WTC11 (cell line): ENCODE measurements around the gene GGTLC1. TPM values are rescaled to one million over a fixed set of nuclear protein-coding genes. Genes with fewer than 3 reads are reported as not detected.

Experiments used
- ATAC-seq: fragments of 200-7000 bp; cut with Tn5 transposase; 2 replicates; pipeline ENCODE4 v1.10.0; 2021; ENCODE audit warnings: mild to moderate bottlenecking, moderate library complexity
- CTCF ChIA-PET: fragments of 300-600 bp; sonication (Branson Sonifier 250); formaldehyde crosslinking; loops from one replicate; lab custom pipeline; 2021; ENCODE audit warnings: antibody characterized with exemption; lab: Charles Lee
- POLR2A ChIA-PET: fragments of 350-600 bp; sonication (Branson Sonifier 250); formaldehyde crosslinking; loops from one replicate; lab custom pipeline; 2021; ENCODE audit warnings: antibody characterized with exemption; lab: Charles Lee
- DNase-seq: peaks from one replicate; pipeline ENCODE4 v3.0.0; 2021; ENCODE audit warnings: low spot score
- H3K27ac Mint-ChIP-seq: 2 replicates; pipeline ENCODE4 v1.8.0; 2021; ENCODE audit warnings: mixed read lengths
- H3K27me3 Mint-ChIP-seq: 2 replicates; pipeline ENCODE4 v1.8.0; 2021; ENCODE audit warnings: low read depth, mild to moderate bottlenecking, moderate library complexity, mixed read lengths
- H3K36me3 Mint-ChIP-seq: 2 replicates; pipeline ENCODE4 v1.8.0; 2021; ENCODE audit warnings: mixed read lengths
- H3K4me1 Mint-ChIP-seq: 2 replicates; pipeline ENCODE4 v1.8.0; 2022; ENCODE audit warnings: mixed read lengths
- H3K4me3 Mint-ChIP-seq: 2 replicates; pipeline ENCODE4 v1.8.0; 2021; ENCODE audit warnings: mild to moderate bottlenecking, moderate library complexity, mixed read lengths
- H3K9me3 Mint-ChIP-seq: 2 replicates; pipeline ENCODE4 v1.8.0; 2021; ENCODE audit warnings: mixed read lengths
- CBFB ChIP-seq: sonication (generic); formaldehyde crosslinking; IDR thresholded peaks from 2 replicates; pipeline ENCODE4 v1.8.1; 2022; ENCODE audit warnings: mild to moderate bottlenecking, low read depth, missing genetic modification reagents
- CDX4 ChIP-seq: fragments of 250-450 bp; sonication (Bioruptor Pico); IDR thresholded peaks from 2 replicates; pipeline ENCODE4 v1.9.0; 2021; ENCODE audit warnings: moderate library complexity, mild to moderate bottlenecking, inconsistent platforms, borderline replicate concordance
- FOXP1 ChIP-seq: sonication (generic); formaldehyde crosslinking; IDR thresholded peaks from 2 replicates; pipeline ENCODE4 v1.8.0; 2022; ENCODE audit warnings: missing genetic modification reagents, mild to moderate bottlenecking, moderate library complexity, borderline replicate concordance
- GABPB1 ChIP-seq: sonication (generic); formaldehyde crosslinking; IDR thresholded peaks from 2 replicates; pipeline ENCODE4 v1.8.1; 2023; ENCODE audit warnings: mild to moderate bottlenecking, missing genetic modification reagents
- GTF2I ChIP-seq: fragments of 250-450 bp; sonication (Bioruptor Pico); conservative IDR thresholded peaks from 2 replicates; pipeline ENCODE4 v1.4.0; 2021; ENCODE audit warnings: mild to moderate bottlenecking
- IRF2 ChIP-seq: sonication (generic); formaldehyde crosslinking; IDR thresholded peaks from 2 replicates; pipeline ENCODE4 v1.8.0; 2022; ENCODE audit warnings: low read depth, missing genetic modification reagents, borderline replicate concordance
- MXD4 ChIP-seq: fragments of 250-450 bp; sonication (Bioruptor Pico); IDR thresholded peaks from 2 replicates; pipeline ENCODE4 v1.8.0; 2021; ENCODE audit warnings: mild to moderate bottlenecking, moderate library complexity, borderline replicate concordance
- MYBL2 ChIP-seq: sonication (generic); formaldehyde crosslinking; IDR thresholded peaks from 2 replicates; pipeline ENCODE4 v1.8.1; 2023; ENCODE audit warnings: mild to moderate bottlenecking, moderate library complexity, missing genetic modification reagents
- NR2C2 ChIP-seq: sonication (generic); formaldehyde crosslinking; IDR thresholded peaks from 2 replicates; pipeline ENCODE4 v1.8.0; 2022; ENCODE audit warnings: mild to moderate bottlenecking, missing genetic modification reagents
- PRRX2 ChIP-seq: fragments of 250-450 bp; sonication (Bioruptor Pico); IDR thresholded peaks from 2 replicates; pipeline ENCODE4 v1.8.0; 2021; ENCODE audit warnings: mild to moderate bottlenecking
- SMAD3 ChIP-seq: sonication (generic); formaldehyde crosslinking; IDR thresholded peaks from 2 replicates; pipeline ENCODE4 v1.8.0; 2022; ENCODE audit warnings: missing genetic modification reagents, mild to moderate bottlenecking, borderline replicate concordance
- STAT6 ChIP-seq: sonication (generic); formaldehyde crosslinking; conservative IDR thresholded peaks from 2 replicates; pipeline ENCODE4 v1.8.1; 2023; ENCODE audit warnings: mild to moderate bottlenecking, low read depth, missing genetic modification reagents, moderate library complexity
- TCF7 ChIP-seq: sonication (generic); formaldehyde crosslinking; IDR thresholded peaks from 2 replicates; pipeline ENCODE4 v1.8.0; 2022; ENCODE audit warnings: mild to moderate bottlenecking, low read depth, missing genetic modification reagents, moderate library complexity
- ZNF121 ChIP-seq: sonication (generic); formaldehyde crosslinking; IDR thresholded peaks from 2 replicates; pipeline ENCODE4 v1.8.0; 2023; ENCODE audit warnings: missing genetic modification reagents
- ZNF423 ChIP-seq: fragments of 250-450 bp; sonication (Bioruptor Pico); IDR thresholded peaks from 2 replicates; pipeline ENCODE4 v2.1.2; 2022; ENCODE audit warnings: mild to moderate bottlenecking, moderate library complexity
- total RNA-seq: library from RNA; stranded (reverse); gene quantifications from 3 replicates; pipeline ENCODE4 v1.2.3, GENCODE V29; 2021
- TF ChIP-seq, protein P1 (sequence below): sonication (generic); formaldehyde crosslinking; IDR thresholded peaks from 2 replicates; pipeline ENCODE4 v1.8.0; 2022; ENCODE audit warnings: missing genetic modification reagents
- TF ChIP-seq, protein P2 (sequence below): sonication (generic); formaldehyde crosslinking; IDR thresholded peaks from 2 replicates; pipeline ENCODE4 v1.8.0; 2022; ENCODE audit warnings: mild to moderate bottlenecking, missing genetic modification reagents
- TF ChIP-seq, protein P3 (sequence below): sonication (generic); formaldehyde crosslinking; IDR thresholded peaks from 2 replicates; pipeline ENCODE4 v1.8.0; 2023; ENCODE audit warnings: missing genetic modification reagents
- TF ChIP-seq, protein P4 (sequence below): sonication (generic); formaldehyde crosslinking; IDR thresholded peaks from 2 replicates; pipeline ENCODE4 v1.8.1; 2023; ENCODE audit warnings: mild to moderate bottlenecking, missing genetic modification reagents

The GGTLC1 gene
- total RNA-seq, 1 experiment from 2014 or later: not detected

DNA sequence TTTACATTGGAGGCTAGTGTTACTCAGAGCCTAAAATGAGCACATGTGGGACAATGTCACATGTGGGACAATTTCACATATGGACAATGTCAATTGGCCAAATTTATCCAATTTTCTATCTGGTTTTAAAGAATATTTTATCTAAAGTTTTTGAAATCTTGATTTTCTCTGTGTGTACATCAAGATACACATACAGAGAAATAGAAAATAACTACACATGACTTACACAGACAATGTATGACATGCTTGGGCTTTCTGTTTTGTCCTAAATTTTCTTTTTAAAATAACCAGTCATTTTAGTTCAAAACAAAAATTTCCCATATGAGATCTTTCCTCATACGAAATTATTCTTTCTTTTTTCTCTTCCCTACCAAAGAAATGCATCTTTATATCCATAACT, 24.6 kb downstream of the GGTLC1 start:
- DNase-seq: no peak
- H3K9me3 Mint-ChIP-seq: peaks cover 75% of the 10 kb centered on the region

DNA sequence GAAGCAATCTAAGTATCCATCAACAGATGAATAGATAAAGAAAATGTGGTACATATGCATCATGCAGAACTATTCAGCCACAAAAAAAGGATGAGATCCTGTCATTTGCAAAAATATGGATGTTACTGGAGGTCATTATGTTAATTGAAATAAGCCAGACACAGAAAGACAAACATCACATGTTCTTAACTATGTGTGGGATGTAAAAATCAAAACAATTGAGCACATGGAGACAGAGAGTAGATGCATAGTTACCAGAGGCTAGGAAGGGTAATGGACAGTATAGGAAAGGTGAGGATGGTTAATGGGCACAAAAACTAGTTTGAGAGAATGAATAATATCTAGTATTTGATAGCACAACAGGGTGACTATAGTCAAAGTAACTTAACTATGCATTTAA, 26.3 kb downstream of the GGTLC1 start:
- no peak for ATAC-seq
- TF ChIP-seq CDX4: no peak
- H3K27ac Mint-ChIP-seq: no peak overlapping the region

More for the DNA sequence above, 24.6 kb downstream of the GGTLC1 start:
- no peak for ATAC-seq
- H3K27ac Mint-ChIP-seq: no peak overlapping the region
- ChIA-PET POLR2A (no interaction called here), CTCF (no interaction called here)
- TF ChIP-seq, protein P1, sequence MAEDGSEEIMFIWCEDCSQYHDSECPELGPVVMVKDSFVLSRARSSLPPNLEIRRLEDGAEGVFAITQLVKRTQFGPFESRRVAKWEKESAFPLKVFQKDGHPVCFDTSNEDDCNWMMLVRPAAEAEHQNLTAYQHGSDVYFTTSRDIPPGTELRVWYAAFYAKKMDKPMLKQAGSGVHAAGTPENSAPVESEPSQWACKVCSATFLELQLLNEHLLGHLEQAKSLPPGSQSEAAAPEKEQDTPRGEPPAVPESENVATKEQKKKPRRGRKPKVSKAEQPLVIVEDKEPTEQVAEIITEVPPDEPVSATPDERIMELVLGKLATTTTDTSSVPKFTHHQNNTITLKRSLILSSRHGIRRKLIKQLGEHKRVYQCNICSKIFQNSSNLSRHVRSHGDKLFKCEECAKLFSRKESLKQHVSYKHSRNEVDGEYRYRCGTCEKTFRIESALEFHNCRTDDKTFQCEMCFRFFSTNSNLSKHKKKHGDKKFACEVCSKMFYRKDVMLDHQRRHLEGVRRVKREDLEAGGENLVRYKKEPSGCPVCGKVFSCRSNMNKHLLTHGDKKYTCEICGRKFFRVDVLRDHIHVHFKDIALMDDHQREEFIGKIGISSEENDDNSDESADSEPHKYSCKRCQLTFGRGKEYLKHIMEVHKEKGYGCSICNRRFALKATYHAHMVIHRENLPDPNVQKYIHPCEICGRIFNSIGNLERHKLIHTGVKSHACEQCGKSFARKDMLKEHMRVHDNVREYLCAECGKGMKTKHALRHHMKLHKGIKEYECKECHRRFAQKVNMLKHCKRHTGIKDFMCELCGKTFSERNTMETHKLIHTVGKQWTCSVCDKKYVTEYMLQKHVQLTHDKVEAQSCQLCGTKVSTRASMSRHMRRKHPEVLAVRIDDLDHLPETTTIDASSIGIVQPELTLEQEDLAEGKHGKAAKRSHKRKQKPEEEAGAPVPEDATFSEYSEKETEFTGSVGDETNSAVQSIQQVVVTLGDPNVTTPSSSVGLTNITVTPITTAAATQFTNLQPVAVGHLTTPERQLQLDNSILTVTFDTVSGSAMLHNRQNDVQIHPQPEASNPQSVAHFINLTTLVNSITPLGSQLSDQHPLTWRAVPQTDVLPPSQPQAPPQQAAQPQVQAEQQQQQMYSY: no peak
- TF ChIP-seq CBFB (CRISPR knock-in tag) (no peak), FOXP1 (no peak), STAT6 (CRISPR knock-in tag) (no peak), PRRX2 (CRISPR knock-in tag) (no peak), GTF2I (no peak), ZNF121 (CRISPR knock-in tag) (no peak), GABPB1 (CRISPR knock-in tag) (no peak), MXD4 (CRISPR knock-in tag) (no peak), SMAD3 (no peak), TCF7 (no peak), ZNF423 (CRISPR knock-in tag) (no peak)
- TF ChIP-seq, protein P2, sequence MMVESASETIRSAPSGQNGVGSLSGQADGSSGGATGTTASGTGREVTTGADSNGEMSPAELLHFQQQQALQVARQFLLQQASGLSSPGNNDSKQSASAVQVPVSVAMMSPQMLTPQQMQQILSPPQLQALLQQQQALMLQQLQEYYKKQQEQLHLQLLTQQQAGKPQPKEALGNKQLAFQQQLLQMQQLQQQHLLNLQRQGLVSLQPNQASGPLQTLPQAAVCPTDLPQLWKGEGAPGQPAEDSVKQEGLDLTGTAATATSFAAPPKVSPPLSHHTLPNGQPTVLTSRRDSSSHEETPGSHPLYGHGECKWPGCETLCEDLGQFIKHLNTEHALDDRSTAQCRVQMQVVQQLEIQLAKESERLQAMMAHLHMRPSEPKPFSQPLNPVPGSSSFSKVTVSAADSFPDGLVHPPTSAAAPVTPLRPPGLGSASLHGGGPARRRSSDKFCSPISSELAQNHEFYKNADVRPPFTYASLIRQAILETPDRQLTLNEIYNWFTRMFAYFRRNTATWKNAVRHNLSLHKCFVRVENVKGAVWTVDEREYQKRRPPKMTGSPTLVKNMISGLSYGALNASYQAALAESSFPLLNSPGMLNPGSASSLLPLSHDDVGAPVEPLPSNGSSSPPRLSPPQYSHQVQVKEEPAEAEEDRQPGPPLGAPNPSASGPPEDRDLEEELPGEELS (CRISPR knock-in tag): no peak
- no peak overlapping the region for H3K4me3 Mint-ChIP-seq
- H3K4me1 Mint-ChIP-seq: no peaks in the 10 kb centered on the region
- peaks cover 21% of the 10 kb centered on the region for H3K27me3 Mint-ChIP-seq
- H3K36me3 Mint-ChIP-seq: peaks cover 57% of the 10 kb centered on the region

GRCh38 chr20:23959054-23959453, 29.5 kb downstream of the GGTLC1 start:
- peaks cover 30% of the 10 kb centered on the region for H3K36me3 Mint-ChIP-seq
- TF ChIP-seq, protein P3, sequence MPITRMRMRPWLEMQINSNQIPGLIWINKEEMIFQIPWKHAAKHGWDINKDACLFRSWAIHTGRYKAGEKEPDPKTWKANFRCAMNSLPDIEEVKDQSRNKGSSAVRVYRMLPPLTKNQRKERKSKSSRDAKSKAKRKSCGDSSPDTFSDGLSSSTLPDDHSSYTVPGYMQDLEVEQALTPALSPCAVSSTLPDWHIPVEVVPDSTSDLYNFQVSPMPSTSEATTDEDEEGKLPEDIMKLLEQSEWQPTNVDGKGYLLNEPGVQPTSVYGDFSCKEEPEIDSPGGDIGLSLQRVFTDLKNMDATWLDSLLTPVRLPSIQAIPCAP: no peak
- no peak for TF ChIP-seq CBFB (CRISPR knock-in tag)
- no peak for TF ChIP-seq MXD4 (CRISPR knock-in tag)
- TF ChIP-seq MYBL2 (CRISPR knock-in tag): no peak
- no peak for TF ChIP-seq NR2C2 (CRISPR knock-in tag)
- no peak for TF ChIP-seq IRF2 (CRISPR knock-in tag)
- TF ChIP-seq, protein P4, sequence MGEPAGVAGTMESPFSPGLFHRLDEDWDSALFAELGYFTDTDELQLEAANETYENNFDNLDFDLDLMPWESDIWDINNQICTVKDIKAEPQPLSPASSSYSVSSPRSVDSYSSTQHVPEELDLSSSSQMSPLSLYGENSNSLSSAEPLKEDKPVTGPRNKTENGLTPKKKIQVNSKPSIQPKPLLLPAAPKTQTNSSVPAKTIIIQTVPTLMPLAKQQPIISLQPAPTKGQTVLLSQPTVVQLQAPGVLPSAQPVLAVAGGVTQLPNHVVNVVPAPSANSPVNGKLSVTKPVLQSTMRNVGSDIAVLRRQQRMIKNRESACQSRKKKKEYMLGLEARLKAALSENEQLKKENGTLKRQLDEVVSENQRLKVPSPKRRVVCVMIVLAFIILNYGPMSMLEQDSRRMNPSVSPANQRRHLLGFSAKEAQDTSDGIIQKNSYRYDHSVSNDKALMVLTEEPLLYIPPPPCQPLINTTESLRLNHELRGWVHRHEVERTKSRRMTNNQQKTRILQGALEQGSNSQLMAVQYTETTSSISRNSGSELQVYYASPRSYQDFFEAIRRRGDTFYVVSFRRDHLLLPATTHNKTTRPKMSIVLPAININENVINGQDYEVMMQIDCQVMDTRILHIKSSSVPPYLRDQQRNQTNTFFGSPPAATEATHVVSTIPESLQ (CRISPR knock-in tag): no peak
- TF ChIP-seq, all 79 proteins: peak for 0
- H3K27ac Mint-ChIP-seq: no peak overlapping the region
- ChIA-PET CTCF (no interaction called here), POLR2A (no interaction called here)
- H3K4me3 Mint-ChIP-seq: no peak overlapping the region
- peaks cover 5% of the 10 kb centered on the region; the same call in 1 of the 2 replicates for H3K27me3 Mint-ChIP-seq
- peaks cover 42% of the 10 kb centered on the region for H3K9me3 Mint-ChIP-seq
- DNase-seq (no peak), ATAC-seq (no peak)
- H3K4me1 Mint-ChIP-seq: peaks cover 26% of the 10 kb centered on the region

More for the DNA sequence above, 26.3 kb downstream of the GGTLC1 start:
- Mint-ChIP-seq H3K27me3 (peaks cover 16% of the 10 kb centered on the region), H3K4me3 (no peak overlapping the region), H3K36me3 (peaks cover 54% of the 10 kb centered on the region), H3K9me3 (peaks cover 70% of the 10 kb centered on the region), H3K4me1 (no peaks in the 10 kb centered on the region)
- no peak for DNase-seq
- ChIA-PET POLR2A (no interaction called here), CTCF (interaction anchor here (1.3 kb wide), 1 partner anchor 294 kb away, joined by 4 read pairs; no protein-coding TSS in a partner anchor)
